ENCODE results near the gene FKBP1A.

FKBP1A gene

GRCh38 chr20:1382670-1383069, 10.2 kb downstream of the FKBP1A start:
- no peak for DNase-seq

GRCh38 chr20:1381753-1382591, 10.9 kb downstream of the FKBP1A start:
- no peak for DNase-seq

- DNase-seq: no peak
These were observed 14.1 kb downstream of the FKBP1A start for GRCh38 chr20:1378735-1379125.

- no peak for DNase-seq
These were observed 14.7 kb downstream of the FKBP1A start for GRCh38 chr20:1377984-1378734.

GRCh38 chr20:1377341-1377871, 15.4 kb downstream of the FKBP1A start:
- no peak for DNase-seq

GRCh38 chr20:1376408-1377270, 16.2 kb downstream of the FKBP1A start:
- no peak for DNase-seq

GRCh38 chr20:1376007-1376406, 16.8 kb downstream of the FKBP1A start:
- no peak for DNase-seq

GRCh38 chr20:1375515-1375914, 17.3 kb downstream of the FKBP1A start:
- DNase-seq: no peak

- DNase-seq: no peak
These were observed 18.6 kb downstream of the FKBP1A start for GRCh38 chr20:1374246-1374645.

GRCh38 chr20:1373614-1374013, 19.2 kb downstream of the FKBP1A start:
- no peak for DNase-seq

- DNase-seq: no peak
These were observed 19.8 kb downstream of the FKBP1A start for GRCh38 chr20:1373036-1373435.

GRCh38 chr20:1371830-1372539, 20.9 kb downstream of the FKBP1A start:
- no peak for DNase-seq

GRCh38 chr20:1371202-1371782, 21.6 kb downstream of the FKBP1A start:
- DNase-seq: no peak

GRCh38 chr20:1370548-1371110, 22.2 kb downstream of the FKBP1A start:
- DNase-seq: no peak

- DNase-seq: no peak
These were observed 22.9 kb downstream of the FKBP1A start for GRCh38 chr20:1369970-1370369.

- DNase-seq: no peak
These were observed 24.2 kb downstream of the FKBP1A start for GRCh38 chr20:1368448-1369199.

GRCh38 chr20:1367479-1367878, 25.4 kb downstream of the FKBP1A start:
- DNase-seq: no peak

- DNase-seq: peak; percentile 28
These were observed 28.7 kb downstream of the FKBP1A start for GRCh38 chr20:1364106-1364505.

GRCh38 chr20:1363522-1363921, 29.3 kb downstream of the FKBP1A start:
- DNase-seq: no peak

GRCh38 chr20:1362484-1362883, 30.4 kb downstream of the FKBP1A start:
- no peak for DNase-seq
